Endodermal cell (in vitro differentiated cells): ENCODE results near the gene FBN2. TPM values are rescaled to one million over a fixed set of nuclear protein-coding genes. Genes with fewer than 3 reads are reported as not detected.

ENCODE experiments used
- DNase-seq: peaks from one replicate; pipeline ENCODE4 v3.0.0-alpha.2; 2017
- H3K27ac ChIP-seq: 2 replicates; pipeline ENCODE4 v1.5.1; 2013; ENCODE audit warnings: mild to moderate bottlenecking, low read depth, low read length, moderate library complexity
- H3K27me3 ChIP-seq: 2 replicates; pipeline ENCODE4 v1.6.1; 2013; ENCODE audit warnings: mild to moderate bottlenecking, low read length, moderate library complexity; ENCODE audit not compliant: insufficient read depth, control insufficient read depth, poor library complexity, severe bottlenecking
- H3K36me3 ChIP-seq: 2 replicates; pipeline ENCODE4 v1.7.0; 2013; ENCODE audit warnings: mild to moderate bottlenecking, low read length, moderate library complexity; ENCODE audit not compliant: control insufficient read depth, insufficient read depth
- H3K4me1 ChIP-seq: one replicate; pipeline ENCODE4 v1.7.0; 2013; ENCODE audit warnings: low read length; ENCODE audit not compliant: control insufficient read depth, insufficient read depth
- H3K4me3 ChIP-seq: 2 replicates; pipeline ENCODE4 v1.5.1; 2013; ENCODE audit warnings: mild to moderate bottlenecking, low read length, moderate library complexity
- H3K9ac ChIP-seq: 2 replicates; pipeline ENCODE4 v1.6.1; 2013; ENCODE audit warnings: mild to moderate bottlenecking, low read length, moderate library complexity; ENCODE audit not compliant: poor library complexity, severe bottlenecking; ENCODE audit errors: extremely low read depth
- H3K9me3 ChIP-seq: 2 replicates; pipeline ENCODE4 v1.6.1; 2013; ENCODE audit warnings: mild to moderate bottlenecking, low read length, moderate library complexity; ENCODE audit not compliant: control insufficient read depth
- H3K27ac Mint-ChIP-seq: 2 replicates; pipeline ENCODE4 v1.8.0; 2020; ENCODE audit warnings: mixed read lengths
- H3K27me3 Mint-ChIP-seq: 2 replicates; pipeline ENCODE4 v1.8.0; 2021; ENCODE audit warnings: mild to moderate bottlenecking, mixed read lengths; ENCODE audit not compliant: insufficient read depth
- H3K36me3 Mint-ChIP-seq: 2 replicates; pipeline ENCODE4 v1.8.0; 2020; ENCODE audit warnings: low read depth, mixed read lengths
- H3K4me1 Mint-ChIP-seq: 2 replicates; pipeline ENCODE4 v1.8.0; 2020; ENCODE audit warnings: mixed read lengths
- H3K4me3 Mint-ChIP-seq: 2 replicates; pipeline ENCODE4 v1.8.0; 2020; ENCODE audit warnings: mild to moderate bottlenecking, moderate library complexity, mixed read lengths
- H3K9me3 Mint-ChIP-seq: 2 replicates; pipeline ENCODE4 v1.8.0; 2020; ENCODE audit warnings: mild to moderate bottlenecking, mixed read lengths
- WGBS, 2 experiments: methylation state at CpG; one replicate each; pipeline versions ENCODE4 v1.1.5 to v1.1.7; 2013; ENCODE audit warnings: missing lambda C conversion rate in 2 of 2, mixed read lengths in 1 of 2; ENCODE audit not compliant: insufficient coverage in 1 of 2, insufficient read length in 1 of 2; 5-methylcytosine and 5-hydroxymethylcytosine counted together
- total RNA-seq, 2 donors: library from RNA; stranded (reverse); fragmentation: NEBNext Ultra II Directional in 1 of 2; extraction: Animal tissue kit (Norgen Biotek cat#: 25700) in 1 of 2; gene quantifications; 2 replicates in 1 of 2; 3 replicates in 1 of 2; pipeline ENCODE4 v1.2.1, GENCODE V29; 2021
- TF ChIP-seq, protein P1 (sequence below): fragments of 200-600 bp; sonication (generic); conservative IDR thresholded peaks from 2 replicates; pipeline ENCODE4 v1.5.0; 2021; ENCODE audit warnings: antibody characterized with exemption, mild to moderate bottlenecking

Gene FBN2
- total RNA-seq, 2 donors from 2014 or later, result 131 to 212 TPM

DNA sequence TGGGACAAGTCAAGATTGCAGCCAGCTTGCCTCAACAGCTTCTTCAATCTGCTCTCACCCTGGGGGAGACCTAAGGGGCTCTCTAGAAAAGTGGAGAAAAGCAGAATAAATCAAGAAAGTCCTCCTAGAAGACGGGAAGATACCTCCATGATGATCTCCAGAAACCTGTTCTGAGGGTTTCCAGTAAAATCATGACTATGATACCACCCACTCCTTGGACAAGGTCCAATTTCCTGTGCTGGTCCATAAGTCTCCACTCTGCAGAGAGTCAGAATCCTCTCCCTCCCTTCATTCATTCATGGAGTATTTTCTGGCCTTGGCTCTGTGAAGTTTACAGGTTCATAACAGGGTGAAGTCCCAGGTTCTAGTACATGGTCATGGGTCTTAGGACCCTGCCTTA, 285.8 kb downstream of the FBN2 start:
- Histone ChIP-seq H3K4me3 (no peak overlapping the region), H3K27me3 (no peaks in the 10 kb centered on the region), H3K36me3 (peaks cover 5% of the 10 kb centered on the region), H3K9me3 (no peaks in the 10 kb centered on the region), H3K4me1 (no peaks in the 10 kb centered on the region), H3K9ac (no peak overlapping the region), H3K27ac (no peak overlapping the region)
- H3K9me3 Mint-ChIP-seq, result no peaks in the 10 kb centered on the region
- no peak for DNase-seq
- no peaks in the 10 kb centered on the region for H3K4me1 Mint-ChIP-seq
- TF ChIP-seq, protein P1, sequence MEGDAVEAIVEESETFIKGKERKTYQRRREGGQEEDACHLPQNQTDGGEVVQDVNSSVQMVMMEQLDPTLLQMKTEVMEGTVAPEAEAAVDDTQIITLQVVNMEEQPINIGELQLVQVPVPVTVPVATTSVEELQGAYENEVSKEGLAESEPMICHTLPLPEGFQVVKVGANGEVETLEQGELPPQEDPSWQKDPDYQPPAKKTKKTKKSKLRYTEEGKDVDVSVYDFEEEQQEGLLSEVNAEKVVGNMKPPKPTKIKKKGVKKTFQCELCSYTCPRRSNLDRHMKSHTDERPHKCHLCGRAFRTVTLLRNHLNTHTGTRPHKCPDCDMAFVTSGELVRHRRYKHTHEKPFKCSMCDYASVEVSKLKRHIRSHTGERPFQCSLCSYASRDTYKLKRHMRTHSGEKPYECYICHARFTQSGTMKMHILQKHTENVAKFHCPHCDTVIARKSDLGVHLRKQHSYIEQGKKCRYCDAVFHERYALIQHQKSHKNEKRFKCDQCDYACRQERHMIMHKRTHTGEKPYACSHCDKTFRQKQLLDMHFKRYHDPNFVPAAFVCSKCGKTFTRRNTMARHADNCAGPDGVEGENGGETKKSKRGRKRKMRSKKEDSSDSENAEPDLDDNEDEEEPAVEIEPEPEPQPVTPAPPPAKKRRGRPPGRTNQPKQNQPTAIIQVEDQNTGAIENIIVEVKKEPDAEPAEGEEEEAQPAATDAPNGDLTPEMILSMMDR, result no peak
- H3K27ac Mint-ChIP-seq, result no peak overlapping the region
- no peaks in the 10 kb centered on the region for H3K27me3 Mint-ChIP-seq
- H3K4me3 Mint-ChIP-seq, result no peak overlapping the region
- WGBS, 2 experiments, result 90% methylated on average over 1 of the region's 1 CpG; no CpG with 5 or more reads in 1 of the 2 experiments
- no peaks in the 10 kb centered on the region for H3K36me3 Mint-ChIP-seq

DNA sequence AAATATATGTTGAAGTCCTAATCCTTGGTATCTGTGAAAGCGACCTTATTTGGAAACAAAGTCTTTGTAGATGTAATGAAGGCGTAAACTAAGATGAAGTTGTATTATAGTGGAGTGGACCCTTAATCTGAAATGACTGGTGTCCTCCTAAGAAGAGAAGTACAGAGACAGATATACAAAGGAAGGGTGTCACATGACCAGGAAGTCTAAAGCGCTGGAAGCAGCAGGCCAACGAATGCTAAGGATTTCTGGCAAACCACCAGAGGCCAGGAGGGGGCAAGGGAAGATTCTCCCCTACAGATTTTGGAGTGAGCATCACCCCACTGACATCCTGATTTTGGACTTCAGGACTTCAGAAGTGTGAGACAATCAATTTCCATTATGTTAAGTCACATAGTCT, 292.1 kb downstream of the FBN2 start:
- Histone ChIP-seq H3K4me3 (no peak overlapping the region), H3K27ac (no peak overlapping the region), H3K36me3 (no peaks in the 10 kb centered on the region), H3K9ac (no peak overlapping the region), H3K27me3 (no peaks in the 10 kb centered on the region), H3K9me3 (no peaks in the 10 kb centered on the region), H3K4me1 (no peaks in the 10 kb centered on the region)
- Mint-ChIP-seq H3K4me3 (no peak overlapping the region), H3K27ac (no peak overlapping the region), H3K27me3 (no peaks in the 10 kb centered on the region), H3K36me3 (no peaks in the 10 kb centered on the region), H3K4me1 (no peaks in the 10 kb centered on the region), H3K9me3 (no peaks in the 10 kb centered on the region)
- WGBS, 2 experiments, result 96% methylated on average over 2 to 4 of the region's 4 CpGs
- DNase-seq, result no peak
- TF ChIP-seq, protein P1, result no peak

- Histone ChIP-seq H3K27ac (no peak overlapping the region), H3K27me3 (no peaks in the 10 kb centered on the region), H3K36me3 (no peaks in the 10 kb centered on the region), H3K4me3 (no peak overlapping the region), H3K9ac (no peak overlapping the region), H3K9me3 (no peaks in the 10 kb centered on the region), H3K4me1 (no peaks in the 10 kb centered on the region)
- WGBS, 2 experiments, result 91% methylated on average over 3 of the region's 3 CpGs; no CpG with 5 or more reads in 1 of the 2 experiments
- no peak for DNase-seq
- Mint-ChIP-seq H3K36me3 (no peaks in the 10 kb centered on the region), H3K4me1 (no peaks in the 10 kb centered on the region), H3K4me3 (no peak overlapping the region), H3K27ac (no peak overlapping the region), H3K27me3 (no peaks in the 10 kb centered on the region), H3K9me3 (no peaks in the 10 kb centered on the region)
- TF ChIP-seq, protein P1, result no peak
These were observed 294.0 kb downstream of the FBN2 start for GRCh38 chr5:128243958-128244582.
